Mucosa of descending colon (tissue), 3 donors: Measurements from ENCODE around the gene AP4B1. TPM values are rescaled to one million over a fixed set of nuclear protein-coding genes. Genes with fewer than 3 reads are reported as not detected.
A peak's percentile ranks its signal among the peaks of the same experiment; 100 is the strongest.

Experiments
- ATAC-seq: fragments of 200-7000 bp; cut with Tn5 transposase; one replicate; pipeline ENCODE4 v1.9.1; 2020; ENCODE audit warnings: mild to moderate bottlenecking, moderate library complexity
- DNase-seq, 3 donors: peaks; one replicate each; pipeline ENCODE4 v3.0.0-alpha.2; 2020
- H3K36me3 ChIP-seq: fragments of 200-600 bp; one replicate; pipeline ENCODE4 v1.8.0; 2021; ENCODE audit warnings: low read depth, mild to moderate bottlenecking
- H3K4me1 ChIP-seq: fragments of 200-600 bp; one replicate; pipeline ENCODE4 v1.8.0; 2021; ENCODE audit warnings: low read depth, mild to moderate bottlenecking
- H3K4me3 ChIP-seq: fragments of 200-600 bp; one replicate; pipeline ENCODE4 v1.8.0; 2021; ENCODE audit warnings: mild to moderate bottlenecking
- H3K9me3 ChIP-seq: fragments of 200-600 bp; one replicate; pipeline ENCODE4 v1.8.0; 2021; ENCODE audit warnings: mild to moderate bottlenecking
- CTCF ChIP-seq: fragments of 200-600 bp; IDR thresholded peaks from one replicate; pipeline ENCODE4 v1.8.0; 2022; ENCODE audit warnings: antibody characterized with exemption, mild to moderate bottlenecking
- intact Hi-C, 2 donors: fragments of 100-400 bp; cut with DNase I in 1 of 2; cut with micrococcal nuclease in 1 of 2; formaldehyde crosslinking; loops; one replicate each; pipeline versions ENCODE4 v1.11.0 to v1.11.1; 2022; cut with DNase I, micrococcal nuclease
- total RNA-seq, 3 donors: library from RNA; stranded (reverse); fragmentation: NEBNext Ultra II Directional in 2 of 3; extraction: Animal tissue kit (Norgen Biotek cat#: 25700) in 2 of 3; gene quantifications; one replicate each; pipeline versions ENCODE4 v1.2.1 to v1.2.4, GENCODE V29; 2021 to 2023
- donor health status: DM: no; HTN: no; CAD: no; lungs with moderate emphysema.
- donor health status: DM: no; HTN: no; CAD: no.
- donor health status: DM: no; HTN: yes; CAD: no.

AP4B1 gene
- total RNA-seq, 3 donors from 2014 or later = 26.6 to 40.0 (median 28.7) TPM

DNA sequence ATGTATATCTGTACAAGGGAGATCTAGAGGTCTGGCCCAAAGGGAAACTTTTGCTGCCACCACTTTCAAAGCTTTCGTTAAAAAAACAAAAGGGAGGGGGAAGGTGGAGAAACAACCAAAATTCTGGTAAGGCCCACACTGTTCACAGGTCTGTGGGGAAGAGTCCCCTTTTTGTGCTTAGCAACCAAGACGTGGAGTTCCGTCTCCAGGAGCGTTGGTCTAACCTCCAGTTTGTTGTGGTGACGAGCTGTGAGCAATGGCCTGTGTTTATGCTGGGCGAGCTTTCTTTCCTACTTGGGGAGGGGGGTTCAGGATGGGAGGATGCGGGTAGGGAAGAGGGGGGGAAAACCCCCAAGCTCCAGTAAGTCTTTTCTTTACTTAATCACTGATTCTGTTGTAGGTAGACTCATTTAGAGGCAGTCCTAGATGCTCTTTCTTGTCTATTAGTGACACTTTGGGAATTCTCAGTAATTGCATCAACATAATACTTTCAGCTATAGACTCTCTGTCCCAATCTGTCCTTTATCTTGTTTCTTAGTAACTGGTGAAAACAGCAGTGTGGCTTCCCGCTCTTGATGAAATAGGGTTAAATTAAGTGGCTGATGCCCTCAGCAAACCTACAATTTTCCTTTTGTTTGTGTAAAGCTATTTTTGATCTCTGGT lies 26.0 kb upstream of the AP4B1 start:
- no peaks in the 10 kb centered on the region for H3K36me3 ChIP-seq
- peaks cover 18% of the 10 kb centered on the region for H3K4me1 ChIP-seq
- peak; percentile 44 for ATAC-seq
- H3K4me3 ChIP-seq = peak overlapping the region; percentile 87
- TF ChIP-seq CTCF = no peak
- no peaks in the 10 kb centered on the region for H3K9me3 ChIP-seq
- intact Hi-C loops = no loop called here
- peak in 2 of 3 donors; percentile 46 to 48 for DNase-seq

- H3K36me3 ChIP-seq = no peaks in the 10 kb centered on the region
- intact Hi-C loops = no loop called here
- H3K4me3 ChIP-seq = peak overlapping the region; percentile 87
- no peaks in the 10 kb centered on the region for H3K9me3 ChIP-seq
- ATAC-seq = peak; percentile 60
- H3K4me1 ChIP-seq = peaks cover 18% of the 10 kb centered on the region
- peak; percentile 58 to 79 (median 78) for DNase-seq
- no peak for TF ChIP-seq CTCF
These were observed 25.3 kb upstream of the AP4B1 start for GRCh38 chr1:113929750-113930498.

DNA sequence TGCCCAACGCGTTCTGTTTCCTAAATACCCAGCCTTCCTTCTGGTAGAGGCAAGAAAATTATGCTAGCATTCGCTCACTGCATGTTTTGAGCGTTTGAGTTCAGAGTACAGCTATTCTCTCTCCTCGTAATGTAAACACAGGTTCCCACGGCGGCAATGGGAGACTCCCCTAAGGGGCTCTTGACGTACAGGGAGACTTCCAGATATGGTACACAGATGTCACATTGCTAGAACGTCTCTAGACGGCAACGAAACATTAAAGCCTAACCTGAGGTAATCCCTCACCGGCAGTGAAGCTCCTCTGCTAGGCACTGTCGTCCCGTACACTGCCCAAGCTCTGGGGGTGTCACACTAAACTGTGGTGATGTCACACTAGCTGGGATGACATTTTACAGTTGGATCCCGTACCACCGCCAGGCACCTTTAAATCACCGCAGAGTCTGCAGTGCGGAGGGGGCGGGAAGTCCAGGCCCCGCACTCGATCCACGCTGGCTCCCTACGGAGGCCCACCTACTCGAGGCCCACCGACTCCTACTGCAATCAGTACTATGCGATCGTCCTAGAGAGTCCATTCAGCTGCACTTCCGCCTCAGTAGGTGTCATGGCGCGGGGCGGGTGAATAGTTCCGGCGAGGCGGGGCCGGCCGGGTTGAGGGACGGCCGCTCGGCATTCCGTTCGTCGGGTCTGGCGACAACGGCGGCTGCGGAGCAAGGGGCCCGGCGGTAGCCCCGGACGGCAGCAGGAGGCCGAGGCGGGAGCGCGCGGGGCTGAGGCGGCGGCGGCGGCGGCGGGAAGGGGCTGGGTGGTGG lies 24.5 kb upstream of the AP4B1 start, which contains the start of gene HIPK1:
TSS of gene HIPK1 (plus strand) at position 384 of the 809 bp plus-strand sequence.
- peak within 1 kb of the TSS; percentile 87 for H3K4me3 ChIP-seq
- H3K36me3 ChIP-seq = no peaks in the 10 kb centered on the region
- peaks cover 18% of the 10 kb centered on the region for H3K4me1 ChIP-seq
- intact Hi-C loops = no loop called here
- peak; percentile 95 to 97 (median 96) for DNase-seq
- peak; percentile 91 for ATAC-seq
- TF ChIP-seq CTCF = no peak
- no peaks in the 10 kb centered on the region for H3K9me3 ChIP-seq

DNA sequence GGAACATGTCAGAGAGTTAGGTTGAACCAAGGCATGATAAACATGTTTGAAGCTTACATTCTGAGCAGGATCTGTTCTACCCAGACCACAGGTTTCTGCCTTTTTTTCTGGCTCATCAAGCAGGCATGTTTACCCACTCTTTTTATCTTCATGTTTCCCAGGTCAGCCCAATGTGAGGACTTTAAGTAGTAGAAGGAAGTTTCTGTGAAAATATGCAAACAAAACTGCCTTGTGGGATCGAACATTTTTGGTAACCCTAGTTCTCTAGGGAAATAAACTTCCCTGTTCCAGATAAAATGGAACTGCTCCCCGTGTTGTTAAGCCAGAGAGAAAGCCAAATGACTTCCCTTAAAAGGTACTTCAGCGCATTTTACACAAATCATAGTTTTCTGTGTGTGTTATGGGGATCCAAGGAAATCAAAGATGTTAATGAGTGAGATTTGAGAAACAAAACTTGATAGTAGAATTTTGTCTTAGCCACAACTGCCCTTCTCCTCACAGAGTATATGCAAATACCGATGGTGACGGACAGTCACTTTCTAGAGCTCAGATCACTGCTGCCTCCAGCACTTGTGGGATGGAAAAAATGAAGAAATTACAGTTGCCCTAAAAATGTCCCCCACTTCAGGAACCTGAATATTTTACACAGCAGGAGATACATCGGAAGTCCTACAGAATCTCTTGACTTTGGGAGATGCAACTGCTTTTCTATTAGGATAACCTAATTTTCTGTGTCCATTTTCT lies 23.8 kb upstream of the AP4B1 start:
- no peaks in the 10 kb centered on the region for H3K36me3 ChIP-seq
- DNase-seq (no peak), ATAC-seq (no peak)
- intact Hi-C loops = no loop called here
- H3K4me3 ChIP-seq = peak overlapping the region; percentile 87
- H3K9me3 ChIP-seq = no peaks in the 10 kb centered on the region
- no peak for TF ChIP-seq CTCF
- H3K4me1 ChIP-seq = peaks cover 18% of the 10 kb centered on the region

DNA sequence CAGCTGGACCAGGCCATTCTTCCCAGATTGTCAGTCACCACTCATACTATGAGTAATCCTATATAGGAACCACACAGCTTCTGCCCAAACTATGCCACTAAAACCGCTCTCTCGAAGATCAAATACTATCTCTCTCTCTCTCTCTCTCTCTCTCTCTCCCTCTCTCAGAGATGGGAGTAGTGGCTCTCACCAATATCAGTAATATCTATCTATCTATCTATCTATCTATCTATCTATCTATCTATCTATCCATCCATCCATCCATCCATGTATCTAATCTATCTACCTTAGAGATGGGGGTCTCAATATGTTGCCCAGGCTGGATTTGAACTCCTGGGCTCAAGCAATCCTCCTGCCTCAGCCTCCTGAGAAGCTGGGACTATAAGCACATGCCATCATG lies 19.9 kb upstream of the AP4B1 start:
- Histone ChIP-seq H3K36me3 (no peaks in the 10 kb centered on the region), H3K4me3 (no peak overlapping the region), H3K4me1 (peaks cover 5% of the 10 kb centered on the region), H3K9me3 (no peaks in the 10 kb centered on the region)
- intact Hi-C loops = no loop called here
- TF ChIP-seq CTCF = no peak
- ATAC-seq (no peak), DNase-seq (no peak)
